Thyroid gland (tissue), 4 donors: ENCODE results near the gene ENTPD7. TPM values are rescaled to one million over a fixed set of nuclear protein-coding genes. Genes with fewer than 3 reads are reported as not detected.

Experiments used
- DNase-seq, 2 donors: peaks; one replicate each; pipeline ENCODE4 v3.0.0-alpha.2; 2019
- H3K27ac ChIP-seq, 3 donors: fragments of 200-600 bp; sonication (generic); 1 replicate in 2 of 3; 2 replicates in 1 of 3; pipeline ENCODE4 v1.5.1; 2016 to 2019; ENCODE audit warnings: mild to moderate bottlenecking in 1 of 3, moderate library complexity in 1 of 3
- H3K27me3 ChIP-seq: fragments of 200-600 bp; sonication (generic); one replicate; pipeline ENCODE4 v1.5.1; 2019
- H3K36me3 ChIP-seq, 2 donors: fragments of 200-600 bp; sonication (generic); one replicate each; pipeline ENCODE4 v1.5.1; 2016 to 2019
- H3K4me1 ChIP-seq, 2 donors: fragments of 200-600 bp; sonication (generic); one replicate each; pipeline ENCODE4 v1.5.1; 2017 to 2019
- H3K4me3 ChIP-seq, 3 donors: fragments of 200-600 bp; sonication (generic); replicated peaks in 1 of 3; 1 replicate in 2 of 3; 2 replicates in 1 of 3; pipeline ENCODE4 v1.5.1; 2016; ENCODE audit warnings: mild to moderate bottlenecking in 1 of 3
- H3K9me3 ChIP-seq: fragments of 200-600 bp; sonication (generic); one replicate; pipeline ENCODE4 v1.5.1; 2017
- CTCF ChIP-seq, 6 experiments: fragments of 200-600 bp in 3 of 6; fragments of 450-650 bp in 3 of 6; sonication (generic) in 3 of 6; IDR thresholded peaks; one replicate each; pipeline ENCODE4 v1.5.1; 2016 to 2019; ENCODE audit warnings: antibody characterized with exemption in 6 of 6, mild to moderate bottlenecking in 2 of 6, inconsistent platforms in 1 of 6, moderate library complexity in 1 of 6
- POLR2A ChIP-seq, 2 donors: fragments of 450-650 bp; IDR thresholded peaks; one replicate each; pipeline ENCODE4 v1.6.1; 2017; ENCODE audit warnings: antibody characterized with exemption in 2 of 2, mild to moderate bottlenecking in 2 of 2, moderate library complexity in 1 of 2
- WGBS, 2 donors: methylation state at CpG; one replicate each; pipeline ENCODE4 v1.1.5; 2017; 5-methylcytosine and 5-hydroxymethylcytosine counted together
- intact Hi-C: fragments of 100-400 bp; cut with DNase I; formaldehyde crosslinking; loops from one replicate; pipeline ENCODE4 v1.15.1; 2023
- total RNA-seq, 4 donors: library from RNA; depleted of rRNA; stranded (reverse); fragments of >200 nt; gene quantifications; one replicate each; pipeline ENCODE4 v1.2.3, GENCODE V29; 2016

Gene ENTPD7
- total RNA-seq, 4 donors from 2014 or later = 7.8 to 13.7 (median 10.2) TPM

GRCh38 chr10:99629625-99629978, 29.7 kb upstream of the ENTPD7 start:
- intact Hi-C loops = no loop called here
- H3K4me3 ChIP-seq = no peak overlapping the region
- DNase-seq = no peak
- no peaks in the 10 kb centered on the region for H3K4me1 ChIP-seq
- no peaks in the 10 kb centered on the region for H3K9me3 ChIP-seq
- H3K27ac ChIP-seq = no peak overlapping the region
- no peak for TF ChIP-seq POLR2A (IDR thresholded peaks at IDR 0.05)
- TF ChIP-seq CTCF (IDR thresholded peaks at IDR 0.05) = no peak
- H3K27me3 ChIP-seq = no peaks in the 10 kb centered on the region
- WGBS, 2 donors = 57 to 62% methylated on average over 3 of the region's 3 CpGs
- H3K36me3 ChIP-seq = no peaks in the 10 kb centered on the region

- H3K4me3 ChIP-seq = no peak overlapping the region
- H3K27me3 ChIP-seq = no peaks in the 10 kb centered on the region
- TF ChIP-seq POLR2A (IDR thresholded peaks at IDR 0.05) (no peak), CTCF (IDR thresholded peaks at IDR 0.05) (peak in 2 of 6 experiments; percentile 20 to 23)
- no peaks in the 10 kb centered on the region for H3K4me1 ChIP-seq
- H3K9me3 ChIP-seq = no peaks in the 10 kb centered on the region
- H3K27ac ChIP-seq = no peak overlapping the region
- DNase-seq = peak in 1 of 2 donors; percentile 3
- 31 to 39% methylated on average over 2 of the region's 2 CpGs for WGBS, 2 donors
- no peaks in the 10 kb centered on the region for H3K36me3 ChIP-seq
- intact Hi-C loops = no loop called here
Measured at GRCh38 chr10:99630433-99630832, 28.9 kb upstream of the ENTPD7 start.

- no peak for TF ChIP-seq CTCF (IDR thresholded peaks at IDR 0.05)
- H3K9me3 ChIP-seq = no peaks in the 10 kb centered on the region
- intact Hi-C loops = no loop called here
- H3K4me3 ChIP-seq = no peak overlapping the region
- no peak for DNase-seq
- H3K27me3 ChIP-seq = no peaks in the 10 kb centered on the region
- H3K4me1 ChIP-seq = no peaks in the 10 kb centered on the region
- no peak overlapping the region for H3K27ac ChIP-seq
- no peaks in the 10 kb centered on the region for H3K36me3 ChIP-seq
Measured at GRCh38 chr10:99630991-99631390, 28.3 kb upstream of the ENTPD7 start.

- intact Hi-C loops = no loop called here
- no peaks in the 10 kb centered on the region for H3K36me3 ChIP-seq
- H3K4me3 ChIP-seq = no peak overlapping the region
- H3K4me1 ChIP-seq = no peaks in the 10 kb centered on the region
- no peak for TF ChIP-seq CTCF (IDR thresholded peaks at IDR 0.05)
- TF ChIP-seq POLR2A (IDR thresholded peaks at IDR 0.05) = no peak
- H3K9me3 ChIP-seq = no peaks in the 10 kb centered on the region
- no peak overlapping the region for H3K27ac ChIP-seq
- no peaks in the 10 kb centered on the region for H3K27me3 ChIP-seq
- WGBS, 2 donors = 90% methylated on average over 3 of the region's 3 CpGs
- no peak for DNase-seq
Measured at GRCh38 chr10:99631496-99631895, 27.8 kb upstream of the ENTPD7 start.

- Histone ChIP-seq H3K27ac (no peak overlapping the region), H3K36me3 (no peaks in the 10 kb centered on the region), H3K9me3 (no peaks in the 10 kb centered on the region), H3K4me1 (no peaks in the 10 kb centered on the region), H3K4me3 (no peak overlapping the region), H3K27me3 (no peaks in the 10 kb centered on the region)
- intact Hi-C loops = no loop called here
- TF ChIP-seq POLR2A (IDR thresholded peaks at IDR 0.05) (no peak), CTCF (IDR thresholded peaks at IDR 0.05) (no peak)
- no peak for DNase-seq
Measured at GRCh38 chr10:99633832-99634231, 25.5 kb upstream of the ENTPD7 start.
